ENCODE data around the gene SNCAIP. TPM values are rescaled to one million over a fixed set of nuclear protein-coding genes. Genes with fewer than 3 reads are reported as not detected.

SNCAIP gene
- total and polyA plus RNA-seq, 2 experiments from 2014 or later = 6.1 to 11.9 TPM

DNA sequence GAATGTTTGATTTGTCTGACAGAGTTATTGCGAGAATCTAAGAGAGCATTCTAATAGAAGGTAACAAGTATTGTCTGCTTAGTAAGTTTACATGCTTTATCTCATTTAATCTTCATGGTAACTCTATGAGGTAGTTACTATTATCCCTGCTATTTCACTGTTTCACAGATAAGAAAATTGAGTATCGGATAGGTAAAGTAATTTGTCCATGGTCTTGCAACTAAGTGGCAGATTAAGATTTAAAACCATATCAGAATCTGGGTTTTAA, 118.2 kb downstream of the SNCAIP start:
- Mint-ChIP-seq H3K36me3 (ENCODE audit: low read depth) (peaks cover 12% of the 10 kb centered on the region), H3K4me3 (no peak overlapping the region), H3K27me3 (ENCODE audit: insufficient read depth, low read depth, poor library complexity) (no peaks in the 10 kb centered on the region), H3K27ac (peak overlapping the region; percentile 83), H3K4me1 (peaks cover 34% of the 10 kb centered on the region), H3K9me3 (peaks cover 5% of the 10 kb centered on the region; the same call in 1 of the 3 replicates)
- DNase-seq (ENCODE audit: low spot score) = no peak
- Histone ChIP-seq H3K27me3 (ENCODE audit: insufficient read depth) (no peaks in the 10 kb centered on the region), H3K9me2 (ENCODE audit: insufficient read depth) (no peaks in the 10 kb centered on the region), H3K79me2 (replicated peaks; ENCODE audit: insufficient read depth) (no peaks in the 10 kb centered on the region), H3F3A (replicated peaks; ENCODE audit: low read depth) (no peaks in the 10 kb centered on the region), H3K4me2 (no peak overlapping the region), H2AFZ (no peak overlapping the region), H4K20me1 (replicated peaks; ENCODE audit: insufficient read depth) (no peaks in the 10 kb centered on the region), H3K4me1 (ENCODE audit: insufficient read depth) (peaks cover 11% of the 10 kb centered on the region), H3K36me3 (ENCODE audit: insufficient read depth) (no peaks in the 10 kb centered on the region), H3K4me3 (no peak overlapping the region), H3K27ac (ENCODE audit: low read depth) (peak overlapping the region; percentile 34)
- no peak for ATAC-seq
- TF ChIP-seq EZH2phosphoT487 (IDR thresholded peaks at IDR 0.05; ENCODE audit: unreplicated experiment) (no peak), REST (IDR thresholded peaks at IDR 0.05; ENCODE audit: unreplicated experiment) (no peak), NANOG (IDR thresholded peaks at IDR 0.05; ENCODE audit: borderline replicate concordance) (no peak), POLR2AphosphoS5 (IDR thresholded peaks at IDR 0.05; ENCODE audit: low read depth) (no peak), ZNF114 (CRISPR knock-in tag; IDR thresholded peaks at IDR 0.05) (no peak), JUNB (IDR thresholded peaks at IDR 0.05; ENCODE audit: unreplicated experiment) (no peak), CTCF (conservative IDR thresholded peaks at IDR 0.05; ENCODE audit: low read depth in 2 of 2) (no peak), CREB1 (CRISPR knock-in tag; IDR thresholded peaks at IDR 0.05; ENCODE audit: low read depth) (no peak), ETS1 (IDR thresholded peaks at IDR 0.05) (no peak), EZH2 (IDR thresholded peaks at IDR 0.05; ENCODE audit: low read depth, unreplicated experiment) (no peak)
- TF ChIP-seq, protein P1, sequence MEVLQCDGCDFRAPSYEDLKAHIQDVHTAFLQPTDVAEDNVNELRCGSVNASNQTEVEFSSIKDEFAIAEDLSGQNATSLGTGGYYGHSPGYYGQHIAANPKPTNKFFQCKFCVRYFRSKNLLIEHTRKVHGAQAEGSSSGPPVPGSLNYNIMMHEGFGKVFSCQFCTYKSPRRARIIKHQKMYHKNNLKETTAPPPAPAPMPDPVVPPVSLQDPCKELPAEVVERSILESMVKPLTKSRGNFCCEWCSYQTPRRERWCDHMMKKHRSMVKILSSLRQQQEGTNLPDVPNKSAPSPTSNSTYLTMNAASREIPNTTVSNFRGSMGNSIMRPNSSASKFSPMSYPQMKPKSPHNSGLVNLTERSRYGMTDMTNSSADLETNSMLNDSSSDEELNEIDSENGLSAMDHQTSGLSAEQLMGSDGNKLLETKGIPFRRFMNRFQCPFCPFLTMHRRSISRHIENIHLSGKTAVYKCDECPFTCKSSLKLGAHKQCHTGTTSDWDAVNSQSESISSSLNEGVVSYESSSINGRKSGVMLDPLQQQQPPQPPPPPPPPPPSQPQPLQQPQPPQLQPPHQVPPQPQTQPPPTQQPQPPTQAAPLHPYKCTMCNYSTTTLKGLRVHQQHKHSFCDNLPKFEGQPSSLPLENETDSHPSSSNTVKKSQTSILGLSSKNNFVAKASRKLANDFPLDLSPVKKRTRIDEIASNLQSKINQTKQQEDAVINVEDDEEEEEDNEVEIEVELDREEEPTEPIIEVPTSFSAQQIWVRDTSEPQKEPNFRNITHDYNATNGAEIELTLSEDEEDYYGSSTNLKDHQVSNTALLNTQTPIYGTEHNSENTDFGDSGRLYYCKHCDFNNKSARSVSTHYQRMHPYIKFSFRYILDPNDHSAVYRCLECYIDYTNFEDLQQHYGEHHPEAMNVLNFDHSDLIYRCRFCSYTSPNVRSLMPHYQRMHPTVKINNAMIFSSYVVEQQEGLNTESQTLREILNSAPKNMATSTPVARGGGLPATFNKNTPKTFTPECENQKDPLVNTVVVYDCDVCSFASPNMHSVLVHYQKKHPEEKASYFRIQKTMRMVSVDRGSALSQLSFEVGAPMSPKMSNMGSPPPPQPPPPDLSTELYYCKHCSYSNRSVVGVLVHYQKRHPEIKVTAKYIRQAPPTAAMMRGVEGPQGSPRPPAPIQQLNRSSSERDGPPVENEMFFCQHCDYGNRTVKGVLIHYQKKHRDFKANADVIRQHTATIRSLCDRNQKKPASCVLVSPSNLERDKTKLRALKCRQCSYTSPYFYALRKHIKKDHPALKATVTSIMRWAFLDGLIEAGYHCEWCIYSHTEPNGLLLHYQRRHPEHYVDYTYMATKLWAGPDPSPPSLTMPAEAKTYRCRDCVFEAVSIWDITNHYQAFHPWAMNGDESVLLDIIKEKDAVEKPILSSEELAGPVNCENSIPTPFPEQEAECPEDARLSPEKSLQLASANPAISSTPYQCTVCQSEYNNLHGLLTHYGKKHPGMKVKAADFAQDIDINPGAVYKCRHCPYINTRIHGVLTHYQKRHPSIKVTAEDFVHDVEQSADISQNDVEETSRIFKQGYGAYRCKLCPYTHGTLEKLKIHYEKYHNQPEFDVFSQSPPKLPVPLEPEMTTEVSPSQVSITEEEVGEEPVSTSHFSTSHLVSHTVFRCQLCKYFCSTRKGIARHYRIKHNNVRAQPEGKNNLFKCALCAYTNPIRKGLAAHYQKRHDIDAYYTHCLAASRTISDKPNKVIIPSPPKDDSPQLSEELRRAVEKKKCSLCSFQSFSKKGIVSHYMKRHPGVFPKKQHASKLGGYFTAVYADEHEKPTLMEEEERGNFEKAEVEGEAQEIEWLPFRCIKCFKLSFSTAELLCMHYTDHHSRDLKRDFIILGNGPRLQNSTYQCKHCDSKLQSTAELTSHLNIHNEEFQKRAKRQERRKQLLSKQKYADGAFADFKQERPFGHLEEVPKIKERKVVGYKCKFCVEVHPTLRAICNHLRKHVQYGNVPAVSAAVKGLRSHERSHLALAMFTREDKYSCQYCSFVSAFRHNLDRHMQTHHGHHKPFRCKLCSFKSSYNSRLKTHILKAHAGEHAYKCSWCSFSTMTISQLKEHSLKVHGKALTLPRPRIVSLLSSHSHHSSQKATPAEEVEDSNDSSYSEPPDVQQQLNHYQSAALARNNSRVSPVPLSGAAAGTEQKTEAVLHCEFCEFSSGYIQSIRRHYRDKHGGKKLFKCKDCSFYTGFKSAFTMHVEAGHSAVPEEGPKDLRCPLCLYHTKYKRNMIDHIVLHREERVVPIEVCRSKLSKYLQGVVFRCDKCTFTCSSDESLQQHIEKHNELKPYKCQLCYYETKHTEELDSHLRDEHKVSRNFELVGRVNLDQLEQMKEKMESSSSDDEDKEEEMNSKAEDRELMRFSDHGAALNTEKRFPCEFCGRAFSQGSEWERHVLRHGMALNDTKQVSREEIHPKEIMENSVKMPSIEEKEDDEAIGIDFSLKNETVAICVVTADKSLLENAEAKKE (CRISPR knock-in tag; IDR thresholded peaks at IDR 0.05) = no peak

Data from GM23338 (cell line).